Subcutaneous adipose tissue (tissue), 4 donors: ENCODE data around the gene C5. TPM values are rescaled to one million over a fixed set of nuclear protein-coding genes. Genes with fewer than 3 reads are reported as not detected.

Experiments used
- total RNA-seq, 4 donors: library from RNA; depleted of rRNA; stranded (reverse); fragments of >200 nt; gene quantifications; one replicate each; pipeline ENCODE4 v1.1.0, GENCODE V29; 2016
- TF ChIP-seq, protein P1 (sequence below): fragments of 450-650 bp; IDR thresholded peaks from one replicate; pipeline ENCODE4 v1.5.1; 2016; ENCODE audit warnings: low read depth, mild to moderate bottlenecking, control low read depth, antibody characterized with exemption, moderate library complexity

C5 gene
- total RNA-seq, 4 donors from 2014 or later = 13.6 to 23.7 (median 16.5) TPM

DNA sequence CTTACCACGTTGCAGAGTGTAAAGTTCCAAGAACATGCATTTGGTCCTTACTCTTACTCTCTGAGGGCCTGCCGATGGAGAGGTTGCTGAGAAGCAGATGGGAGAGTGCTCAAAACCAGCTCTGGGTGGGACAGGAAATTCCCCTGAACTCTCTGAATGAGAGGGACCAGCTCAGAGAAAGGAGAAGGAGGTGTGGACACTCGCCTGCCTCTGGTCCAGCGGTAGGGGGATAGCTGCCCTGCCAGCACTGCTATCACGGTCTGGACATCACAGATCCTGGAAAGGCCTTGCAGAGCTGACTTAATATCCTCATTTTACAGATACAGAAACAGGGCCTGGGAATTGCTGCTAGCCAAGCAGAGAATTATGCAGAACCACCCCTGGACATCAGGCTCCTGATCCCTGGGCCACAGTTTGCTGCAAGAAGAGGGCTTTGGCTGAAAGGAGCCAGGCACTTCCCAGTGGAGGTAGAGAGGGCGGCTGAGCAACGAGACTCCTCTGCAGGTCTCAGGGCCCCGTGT, 128.4 kb downstream of the C5 start:
- TF ChIP-seq, protein P1, sequence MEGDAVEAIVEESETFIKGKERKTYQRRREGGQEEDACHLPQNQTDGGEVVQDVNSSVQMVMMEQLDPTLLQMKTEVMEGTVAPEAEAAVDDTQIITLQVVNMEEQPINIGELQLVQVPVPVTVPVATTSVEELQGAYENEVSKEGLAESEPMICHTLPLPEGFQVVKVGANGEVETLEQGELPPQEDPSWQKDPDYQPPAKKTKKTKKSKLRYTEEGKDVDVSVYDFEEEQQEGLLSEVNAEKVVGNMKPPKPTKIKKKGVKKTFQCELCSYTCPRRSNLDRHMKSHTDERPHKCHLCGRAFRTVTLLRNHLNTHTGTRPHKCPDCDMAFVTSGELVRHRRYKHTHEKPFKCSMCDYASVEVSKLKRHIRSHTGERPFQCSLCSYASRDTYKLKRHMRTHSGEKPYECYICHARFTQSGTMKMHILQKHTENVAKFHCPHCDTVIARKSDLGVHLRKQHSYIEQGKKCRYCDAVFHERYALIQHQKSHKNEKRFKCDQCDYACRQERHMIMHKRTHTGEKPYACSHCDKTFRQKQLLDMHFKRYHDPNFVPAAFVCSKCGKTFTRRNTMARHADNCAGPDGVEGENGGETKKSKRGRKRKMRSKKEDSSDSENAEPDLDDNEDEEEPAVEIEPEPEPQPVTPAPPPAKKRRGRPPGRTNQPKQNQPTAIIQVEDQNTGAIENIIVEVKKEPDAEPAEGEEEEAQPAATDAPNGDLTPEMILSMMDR = no peak

DNA sequence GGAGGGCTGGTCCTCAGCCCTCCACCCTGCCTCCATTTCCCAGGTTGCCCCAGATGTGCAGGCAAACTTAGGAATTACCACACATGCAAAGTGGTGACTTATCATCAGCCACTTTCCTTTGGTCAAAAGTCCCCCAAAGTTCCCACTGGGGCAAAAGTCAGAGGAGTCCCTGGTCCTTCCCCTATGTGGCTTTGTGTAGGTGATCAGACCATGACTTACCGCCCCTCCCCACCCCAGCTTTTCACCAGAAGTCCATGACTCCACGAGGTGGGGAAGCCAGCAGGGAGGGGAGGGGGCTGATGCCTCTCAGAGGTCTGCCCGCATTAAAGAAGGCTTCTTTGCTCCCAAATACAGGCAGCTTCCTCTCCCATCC, 129.3 kb downstream of the C5 start:
- TF ChIP-seq, protein P1 = no peak

DNA sequence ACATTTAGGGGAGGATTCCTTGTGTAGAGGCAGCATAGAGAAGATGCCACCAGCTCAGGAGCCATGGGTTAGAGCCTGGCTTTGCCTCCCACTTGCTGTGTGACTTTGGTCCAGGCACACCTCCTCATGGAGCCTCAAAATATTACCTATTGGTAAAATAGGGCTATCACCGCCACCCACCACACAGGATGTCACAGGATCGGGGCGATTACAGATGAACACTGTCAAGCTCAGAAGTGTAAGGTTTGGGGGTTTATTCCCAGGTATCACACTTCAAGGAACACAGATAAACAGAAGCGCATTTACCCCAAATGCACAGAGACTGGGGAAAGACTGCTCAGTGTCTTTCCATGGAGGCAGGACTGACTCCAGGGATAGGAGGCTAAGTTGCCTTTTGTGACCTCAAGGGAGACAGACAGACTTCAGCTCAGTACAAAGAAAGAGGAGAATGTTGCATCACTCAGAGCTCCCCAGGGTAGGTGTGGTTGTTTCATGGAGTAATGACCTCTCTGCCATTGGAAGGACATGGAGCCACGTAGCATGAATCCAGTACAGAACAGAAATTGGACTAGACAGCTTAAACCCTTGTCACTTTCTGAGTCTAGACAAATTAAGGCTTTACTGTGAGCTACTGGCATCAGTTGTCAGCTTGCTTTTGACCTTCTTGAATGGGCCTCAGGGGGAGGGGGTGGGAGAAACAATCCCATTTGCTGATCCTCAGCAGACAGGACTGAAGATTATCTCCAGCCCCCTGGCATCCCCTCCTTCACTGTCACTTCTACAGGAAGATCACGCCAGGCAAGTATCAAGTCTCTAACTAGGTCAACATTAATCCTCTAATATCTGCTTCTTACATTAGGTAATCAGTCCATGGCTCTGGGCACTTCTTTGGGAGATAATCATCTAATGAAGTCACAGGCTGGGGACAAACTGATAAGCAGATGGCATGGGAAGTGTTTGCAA, 130.0 kb downstream of the C5 start:
- TF ChIP-seq, protein P1 = no peak

DNA sequence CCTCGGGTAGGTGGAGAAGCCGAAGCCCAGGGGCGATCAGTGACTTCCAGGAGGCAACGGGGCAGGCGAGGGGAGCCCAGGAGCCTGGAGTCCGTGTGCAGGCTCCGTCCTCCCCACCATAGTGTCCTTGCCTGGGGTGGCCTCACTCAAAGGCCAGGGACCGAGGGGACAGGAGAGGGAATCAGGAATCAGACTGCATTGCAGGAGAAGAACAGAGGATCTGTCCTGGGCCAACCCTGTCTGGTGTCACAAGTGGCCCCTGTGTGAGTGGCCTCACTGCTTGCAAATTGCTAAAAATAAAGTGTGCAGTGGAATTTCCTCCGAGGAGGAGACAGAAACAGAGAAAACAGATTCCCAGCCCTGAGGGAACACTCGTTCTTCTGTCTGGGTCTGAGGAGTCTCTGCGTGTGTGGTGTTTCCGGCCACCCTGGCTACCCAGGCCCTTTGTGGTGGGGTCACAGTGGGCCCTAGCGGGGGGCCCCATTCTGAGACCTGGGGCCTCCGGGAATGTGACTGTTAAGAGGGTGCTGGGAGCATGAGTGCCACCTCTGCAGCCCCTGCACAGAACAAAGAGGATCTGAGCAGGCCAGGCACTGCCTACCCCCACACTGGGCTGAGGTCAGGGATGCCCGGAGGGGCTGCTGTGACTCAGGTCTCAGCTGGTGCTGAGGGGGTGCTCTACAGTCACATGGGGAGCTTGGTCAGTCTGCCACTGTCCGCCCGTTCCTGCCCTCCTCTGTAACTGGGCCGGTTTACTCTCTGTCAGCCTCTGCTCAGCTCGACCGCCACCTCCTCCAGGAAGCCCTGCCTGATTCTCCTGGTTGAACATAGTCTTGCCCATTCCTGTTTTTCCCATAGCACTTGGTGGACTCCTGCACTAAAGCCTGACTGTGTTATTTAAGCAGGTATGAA, 130.9 kb downstream of the C5 start:
- TF ChIP-seq, protein P1 = no peak

DNA sequence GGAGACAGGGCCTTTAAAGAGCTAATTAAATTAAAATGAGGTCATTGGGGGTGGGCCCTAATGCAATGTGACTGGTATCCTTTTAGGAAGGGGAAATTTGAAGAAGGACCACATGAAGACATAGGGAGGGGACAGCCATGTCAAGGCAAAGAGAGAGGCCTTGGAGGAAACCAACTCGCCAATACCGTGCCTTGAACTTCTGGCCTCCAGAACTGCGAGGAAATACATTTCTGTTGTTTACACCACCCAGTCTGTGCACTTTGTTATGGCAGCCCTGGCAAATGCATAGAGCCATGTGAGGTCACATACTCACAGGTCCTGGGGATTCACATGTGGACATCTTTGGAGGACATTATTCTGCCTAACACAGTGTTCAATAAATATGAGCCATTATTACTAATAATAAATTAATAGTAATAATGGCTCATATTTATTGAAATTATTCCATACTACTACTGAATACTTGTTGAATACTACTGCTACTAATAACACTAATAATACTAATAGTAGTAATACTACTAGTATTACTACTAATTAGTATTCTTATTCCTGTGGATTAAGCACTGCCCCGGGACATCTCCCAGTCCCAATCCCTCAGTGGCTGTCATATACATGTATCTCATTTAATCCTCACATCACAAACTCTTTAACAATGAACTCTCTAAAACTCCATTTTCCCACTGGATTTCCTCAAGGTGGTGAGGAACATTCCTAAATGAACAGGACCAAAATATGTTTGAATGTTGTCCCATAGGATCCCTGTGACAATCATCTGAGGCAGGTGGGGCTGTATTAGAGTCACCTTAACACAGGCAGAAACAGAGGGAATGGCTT, 131.9 kb downstream of the C5 start:
- TF ChIP-seq, protein P1 = no peak

DNA sequence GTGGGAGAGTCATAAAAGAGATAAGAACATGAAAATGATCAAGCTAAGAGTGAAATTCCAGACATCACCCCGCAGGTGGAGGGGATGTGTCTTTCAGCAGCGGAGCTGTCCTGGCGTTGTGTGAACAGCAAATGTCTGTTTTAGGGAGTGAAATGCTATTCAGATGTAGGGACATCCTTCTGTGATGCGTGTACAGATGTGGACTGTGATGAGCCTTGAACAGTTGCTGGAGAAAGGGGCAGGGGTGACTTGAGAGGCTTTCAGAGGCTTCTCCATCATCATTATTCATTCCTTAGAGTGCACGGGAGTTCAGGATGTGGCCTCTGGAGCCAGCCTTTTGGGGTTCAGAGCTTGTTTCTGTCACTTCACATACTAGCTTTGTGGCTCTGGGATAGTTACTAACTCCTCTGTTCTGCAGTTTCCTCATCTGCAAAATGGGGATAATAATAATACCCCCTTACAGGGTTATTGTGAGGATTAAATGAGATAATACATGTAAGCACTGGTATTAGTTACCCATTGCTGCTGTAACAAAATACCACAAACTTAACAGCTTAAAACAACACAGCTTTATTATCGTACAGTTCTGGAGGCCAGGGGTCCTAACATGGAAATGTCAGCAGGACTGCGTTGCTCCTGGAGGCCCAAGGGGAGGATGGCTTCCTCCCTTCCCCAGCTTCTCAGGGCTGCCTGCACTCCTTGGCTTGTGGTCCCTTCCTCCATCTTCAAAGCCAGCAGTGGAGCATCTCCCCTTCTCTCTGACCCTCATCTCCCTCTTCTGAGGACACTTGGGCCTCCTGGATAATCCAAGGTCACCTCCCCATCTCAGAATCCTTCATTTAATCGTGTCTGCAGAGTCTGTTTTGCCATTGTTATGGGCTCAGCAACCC, 132.8 kb downstream of the C5 start:
- TF ChIP-seq, protein P1 = no peak
